ENCODE measurements around the gene PI16. TPM values are rescaled to one million over a fixed set of nuclear protein-coding genes. Genes with fewer than 3 reads are reported as not detected.
"Not testable (repeated sequence)": the region's sequence is repeated elsewhere in the genome, so short reads cannot be mapped to it uniquely, and the experiment has no call there.

Gene PI16
- total RNA-seq, 1 experiment from 2014 or later, result 0.08 TPM

DNA sequence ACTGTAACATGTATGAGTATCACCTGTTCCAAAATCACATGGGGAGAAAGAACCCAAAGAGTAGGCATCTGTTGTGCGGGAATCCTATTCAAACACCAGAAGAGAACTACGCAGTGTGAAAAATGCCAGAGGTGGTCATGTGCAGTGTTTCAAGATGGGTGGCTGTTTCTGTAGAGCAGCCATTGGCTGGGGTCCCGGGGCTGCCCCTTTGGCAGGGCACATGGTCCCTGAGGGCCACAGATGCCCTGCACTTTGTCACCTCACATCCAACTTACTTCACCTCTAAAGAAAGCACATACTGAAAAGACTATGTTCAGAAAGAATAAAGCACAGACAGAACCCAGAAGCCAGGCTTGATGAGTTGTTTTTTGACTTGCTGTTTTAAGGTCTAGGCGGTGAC lies 19.1 kb downstream of the PI16 start:
- DNase-seq (ENCODE audit: low read depth), result no peak

DNA sequence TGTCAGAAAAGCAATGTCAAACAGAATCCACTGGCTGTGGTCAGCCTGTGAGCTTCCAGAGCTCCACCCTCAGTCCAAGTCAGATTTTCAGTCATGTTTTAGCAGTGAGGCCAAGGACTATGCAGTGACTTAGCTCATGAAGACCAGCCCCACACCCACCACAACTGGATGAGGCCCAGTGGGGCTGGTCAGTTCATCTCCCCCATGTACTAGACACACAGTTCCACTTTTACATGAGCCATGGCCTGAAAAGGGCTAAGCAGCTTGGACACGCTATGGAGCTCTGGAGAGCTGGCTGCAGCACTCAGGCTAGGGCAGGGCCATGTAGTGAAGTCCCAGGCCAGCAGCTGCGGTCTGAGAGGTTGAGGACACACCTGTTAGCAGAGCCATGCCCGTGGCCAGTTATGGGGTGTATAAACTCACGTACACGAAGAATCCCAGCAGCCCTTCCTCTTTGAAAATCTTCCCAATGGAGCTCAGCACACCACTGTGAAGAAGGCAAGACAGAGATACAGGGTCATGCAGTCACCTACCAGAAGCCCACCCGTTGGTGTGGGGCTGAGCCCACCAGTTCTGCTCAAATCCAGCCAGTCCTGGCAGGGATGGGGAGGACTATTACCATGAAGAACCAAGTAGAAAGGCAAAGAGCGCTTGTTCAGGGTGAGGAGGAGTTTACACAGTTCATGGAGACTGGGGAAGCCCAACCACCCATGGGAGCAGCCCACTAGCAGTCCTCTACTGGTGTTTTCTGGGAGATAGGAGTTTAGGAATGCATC lies 20.9 kb downstream of the PI16 start:
- DNase-seq (ENCODE audit: low read depth), result no peak

DNA sequence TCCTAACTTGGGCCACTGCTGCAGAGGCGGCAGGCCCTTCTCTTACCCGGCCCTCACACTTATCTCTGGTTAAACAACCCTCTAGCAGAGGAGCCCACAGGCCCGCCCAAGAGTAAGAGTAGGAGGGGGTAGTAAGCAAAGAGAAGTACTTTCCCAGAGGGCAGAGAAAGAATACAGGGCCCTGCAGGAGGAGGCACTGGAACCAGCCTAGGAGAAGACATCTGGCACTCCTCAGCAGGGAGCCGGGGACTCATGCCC lies 21.4 kb downstream of the PI16 start:
- DNase-seq (ENCODE audit: low read depth), result no peak

DNA sequence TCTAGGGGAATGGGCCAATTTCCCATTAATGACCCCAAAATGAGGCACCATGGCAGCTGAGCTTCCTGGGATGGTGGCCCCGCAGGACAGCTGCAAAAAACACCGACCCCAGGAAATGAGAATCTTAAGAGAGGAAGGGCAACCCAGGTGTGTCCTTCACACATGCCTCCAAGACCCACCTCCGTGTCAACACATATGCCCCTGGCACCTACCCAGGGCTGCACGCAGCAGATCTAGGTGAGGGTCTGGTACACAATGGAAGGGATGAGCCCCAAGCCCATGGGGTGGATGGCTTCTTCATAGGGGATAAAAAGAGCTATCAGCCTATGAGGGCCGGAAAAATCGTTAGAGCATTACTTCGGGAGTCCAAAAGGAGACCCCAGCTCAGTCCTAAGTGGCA lies 22.0 kb downstream of the PI16 start:
- DNase-seq (ENCODE audit: low read depth), result no peak

DNA sequence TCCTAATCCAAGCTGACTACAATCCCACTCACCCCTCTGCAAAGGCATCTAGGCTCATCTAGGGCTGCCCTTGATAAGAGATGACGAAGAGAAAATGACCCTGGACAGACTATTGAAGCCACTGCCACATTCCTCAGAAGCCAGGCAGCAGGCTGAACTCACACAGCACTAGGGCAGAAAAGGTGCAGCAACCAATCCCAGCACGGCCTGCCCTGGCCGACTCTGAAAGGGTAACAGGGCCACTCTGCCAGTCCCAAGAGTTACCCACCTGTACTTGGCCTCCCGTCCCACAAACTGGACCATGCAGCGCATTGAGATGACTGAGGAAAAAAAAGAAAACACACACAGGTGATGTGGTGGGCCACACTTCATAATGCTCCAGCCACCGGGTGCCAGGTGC lies 22.4 kb downstream of the PI16 start:
- no peak for DNase-seq (ENCODE audit: low read depth)

DNA sequence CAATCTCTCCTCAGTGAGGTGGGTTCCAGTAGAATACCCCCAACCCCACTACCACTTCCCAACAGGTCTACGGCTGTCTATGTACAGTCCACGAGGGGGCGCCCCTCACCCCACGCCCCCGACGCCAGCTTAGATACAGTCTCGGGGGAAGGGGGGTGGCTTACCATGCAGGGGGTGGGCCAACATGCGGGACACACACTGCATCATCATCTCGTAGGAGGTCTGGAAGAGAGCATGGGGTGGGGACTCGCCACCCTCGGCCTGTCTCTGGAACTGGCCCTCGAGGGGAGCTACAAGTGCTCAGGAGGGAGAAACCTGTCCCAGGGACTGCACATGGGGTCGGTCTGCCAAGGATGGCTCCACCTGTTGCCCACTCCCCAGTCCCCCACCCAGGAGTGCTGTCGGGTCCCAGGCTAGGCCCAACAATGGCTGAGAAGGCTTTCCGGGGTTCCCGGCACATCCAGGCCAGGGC lies 23.0 kb downstream of the PI16 start:
- no peak for DNase-seq (ENCODE audit: low read depth)

DNA sequence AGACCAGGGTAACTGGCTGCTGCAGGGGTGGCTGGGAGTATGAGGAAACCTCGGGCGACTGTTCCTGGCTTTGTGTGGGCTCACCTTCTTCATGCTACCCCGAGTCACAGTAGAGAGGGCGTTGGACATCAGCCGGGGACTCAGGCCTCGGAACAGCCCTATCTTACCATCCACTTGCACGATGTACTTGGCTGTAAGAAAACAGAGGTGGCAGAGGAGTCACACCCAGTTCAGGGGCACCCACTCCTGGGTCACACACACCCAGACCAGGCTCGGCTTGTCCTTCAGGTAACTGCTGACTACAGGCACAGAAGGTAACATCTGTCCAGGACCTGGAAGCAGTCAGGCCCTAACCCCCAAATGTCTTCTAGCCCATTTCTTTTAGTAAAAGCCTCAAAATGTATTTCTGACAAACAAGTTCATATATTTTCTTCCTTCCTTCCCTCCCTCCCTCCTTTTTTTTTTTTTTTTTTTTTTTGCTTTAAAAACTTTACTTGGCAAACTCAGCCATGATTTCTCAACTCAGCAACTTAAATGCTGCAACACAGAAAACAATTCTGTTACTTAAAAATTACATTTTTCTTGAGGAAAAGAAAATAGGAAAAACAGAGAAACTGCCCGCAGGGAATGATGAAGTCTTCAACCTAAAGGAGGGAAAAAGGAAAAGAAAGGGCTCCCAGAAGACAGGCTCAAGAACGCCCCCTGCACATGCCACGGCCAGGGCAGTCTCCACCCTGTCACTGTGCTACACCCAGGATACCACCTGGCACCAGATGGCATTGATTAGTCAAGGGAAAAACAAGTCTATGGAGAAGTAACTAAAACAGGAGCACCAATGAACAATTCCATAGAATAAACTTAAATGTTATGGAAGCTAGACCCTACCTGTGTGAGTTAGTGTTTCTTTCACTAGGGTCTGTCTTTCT lies 24.1 kb downstream of the PI16 start:
- DNase-seq (ENCODE audit: low read depth), result no peak

DNA sequence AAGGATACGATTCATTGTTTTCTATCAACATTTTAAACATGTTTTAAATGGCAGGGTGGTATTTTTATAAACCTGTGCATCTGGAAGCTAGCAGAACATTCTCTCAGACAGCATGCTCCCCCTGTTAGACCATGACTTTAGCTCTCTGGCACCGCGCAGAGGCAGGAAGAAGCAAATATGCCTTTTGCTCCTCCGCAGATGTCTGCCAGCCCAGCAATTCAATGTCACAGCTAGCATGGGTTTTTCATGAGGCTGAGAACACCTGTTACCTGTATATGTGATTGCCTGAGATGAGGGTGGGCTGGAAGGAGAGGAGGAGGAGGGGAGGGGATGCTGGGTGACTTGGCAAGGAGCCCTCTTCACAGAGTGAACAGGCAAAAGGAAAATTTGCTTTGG lies 24.8 kb downstream of the PI16 start:
- DNase-seq (ENCODE audit: low read depth), result no peak

DNA sequence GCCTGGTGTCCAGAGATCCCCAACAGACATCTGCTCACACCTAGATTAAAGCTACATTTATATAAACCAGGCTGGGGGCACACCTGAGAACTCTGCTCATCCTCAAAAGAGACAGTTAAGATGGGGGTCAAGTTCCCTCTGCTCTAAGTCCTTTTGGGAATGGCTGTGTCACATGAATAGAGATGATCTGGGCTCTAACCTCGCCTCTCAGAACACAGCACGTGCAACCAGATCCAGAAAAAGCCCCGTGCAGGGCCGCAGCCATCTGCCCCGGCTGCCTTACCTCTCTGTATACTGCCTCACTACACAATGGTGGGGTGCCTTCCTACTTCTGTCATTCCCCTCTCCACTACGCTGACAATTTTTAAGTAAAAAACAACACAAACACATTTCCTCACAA lies 25.6 kb downstream of the PI16 start:
- no peak for DNase-seq (ENCODE audit: low read depth)

DNA sequence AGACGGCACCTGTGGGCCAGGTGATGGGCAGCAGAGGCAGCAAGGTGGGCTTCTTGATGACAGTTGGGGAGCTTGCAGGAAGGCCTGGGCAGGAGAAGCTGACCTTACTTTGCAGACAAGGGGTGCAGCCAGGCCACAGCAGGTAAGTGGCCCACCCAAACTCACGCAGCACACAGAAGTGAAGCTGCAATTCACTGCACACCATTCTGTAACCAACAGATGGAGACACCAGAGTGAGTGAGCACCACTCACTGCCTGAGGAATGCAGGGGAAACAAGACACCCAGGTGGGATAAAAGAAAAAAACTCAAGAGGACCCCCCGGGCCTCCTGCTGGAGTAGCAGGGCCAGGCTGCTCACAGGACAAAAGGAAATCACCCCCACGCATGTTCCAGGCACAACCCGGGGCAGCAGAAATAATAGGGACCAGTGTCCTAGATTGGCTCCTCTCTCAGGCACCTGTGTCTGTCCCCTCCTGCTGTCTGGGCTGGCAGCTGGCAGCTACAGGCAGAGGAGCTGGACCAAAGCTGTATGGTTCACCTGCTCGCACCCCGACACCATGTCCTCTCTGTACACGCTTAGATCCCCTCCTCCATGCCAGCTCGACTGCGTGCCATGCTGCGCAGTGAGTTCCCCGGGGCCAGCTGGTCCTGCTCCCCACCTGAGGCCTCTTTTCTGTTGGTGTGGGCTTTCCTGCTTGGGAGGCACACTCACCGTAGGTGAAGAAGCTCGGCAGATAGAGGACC lies 26.5 kb downstream of the PI16 start:
- DNase-seq (ENCODE audit: low read depth), result no peak

DNA sequence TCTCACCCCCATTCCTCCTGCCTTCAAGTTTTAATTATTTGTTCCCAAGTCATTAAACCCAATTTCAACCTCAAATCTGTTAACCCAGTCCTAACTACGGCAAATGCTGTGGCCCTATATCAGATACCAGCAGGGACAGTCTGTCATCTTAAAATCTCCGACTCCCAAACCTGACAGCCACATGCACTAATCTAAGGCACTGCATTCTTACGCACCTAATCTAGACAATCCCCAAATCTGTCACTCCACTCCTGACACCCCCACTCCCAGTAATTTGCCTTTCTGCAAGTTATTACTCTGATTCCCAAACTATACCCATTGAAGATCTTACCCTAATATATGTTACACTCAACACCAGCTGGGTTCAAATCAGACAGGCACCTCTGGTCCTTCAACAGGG lies 29.0 kb downstream of the PI16 start:
- no peak for DNase-seq (ENCODE audit: low read depth)

DNA sequence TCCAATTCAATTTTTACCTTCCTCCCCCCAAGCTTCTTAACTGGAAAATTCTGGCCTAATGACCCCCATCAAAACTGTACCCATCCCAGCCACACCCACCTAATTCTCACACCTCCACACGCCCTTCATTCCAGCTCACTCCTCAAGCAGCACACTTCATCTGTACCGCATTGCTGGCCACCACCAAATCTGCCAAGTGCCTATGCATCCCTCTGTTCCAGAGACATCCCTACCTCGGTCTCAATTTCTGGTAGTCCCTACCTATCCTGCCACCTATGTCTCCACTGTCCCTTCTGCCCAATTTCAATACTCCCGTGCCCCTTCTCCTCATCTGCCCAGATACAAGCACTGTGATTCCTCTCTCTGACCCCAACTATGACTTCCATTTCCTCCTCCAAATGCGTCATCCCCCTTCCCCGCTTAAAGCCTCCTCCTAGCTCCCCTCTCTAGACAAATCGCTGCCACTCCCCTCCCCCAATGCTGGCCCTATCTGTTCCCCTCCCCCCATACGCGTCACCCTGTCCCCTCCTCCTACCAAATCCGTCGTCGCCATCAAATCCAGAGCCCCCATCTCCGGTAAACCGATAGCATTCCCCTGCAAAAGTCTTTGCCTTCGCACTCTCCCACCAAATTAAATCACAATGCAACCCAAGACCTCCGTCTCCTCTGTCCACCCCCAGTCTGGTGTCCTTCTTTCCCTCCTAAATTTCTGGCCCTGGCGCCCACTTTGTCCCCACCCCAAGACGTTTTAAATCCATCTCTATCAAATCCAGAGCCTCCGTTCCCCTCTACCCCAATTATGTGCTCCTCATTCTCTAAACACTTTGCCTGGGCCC lies 30.3 kb downstream of the PI16 start:
- DNase-seq (ENCODE audit: low read depth), result peak; percentile 76

DNA sequence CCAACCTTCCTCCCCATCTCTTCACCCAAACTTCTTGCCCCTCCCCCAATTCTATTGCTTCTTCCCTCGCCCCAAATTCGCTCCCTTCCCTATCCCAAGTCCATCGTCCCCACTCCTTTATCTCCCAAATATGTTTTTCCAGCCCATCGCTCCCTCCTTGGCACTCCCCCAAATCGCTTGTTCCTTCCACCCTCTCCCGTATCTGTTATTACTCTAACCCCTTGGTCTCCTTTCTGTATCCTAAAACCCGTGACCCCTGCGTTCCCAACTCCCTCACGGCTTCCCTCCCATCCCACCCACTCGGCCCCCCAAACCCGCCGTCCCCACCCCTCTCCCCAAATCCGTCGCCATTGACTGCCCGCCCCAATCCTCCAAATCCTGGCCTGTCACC lies 30.9 kb downstream of the PI16 start:
- DNase-seq (ENCODE audit: low read depth), result no peak

DNA sequence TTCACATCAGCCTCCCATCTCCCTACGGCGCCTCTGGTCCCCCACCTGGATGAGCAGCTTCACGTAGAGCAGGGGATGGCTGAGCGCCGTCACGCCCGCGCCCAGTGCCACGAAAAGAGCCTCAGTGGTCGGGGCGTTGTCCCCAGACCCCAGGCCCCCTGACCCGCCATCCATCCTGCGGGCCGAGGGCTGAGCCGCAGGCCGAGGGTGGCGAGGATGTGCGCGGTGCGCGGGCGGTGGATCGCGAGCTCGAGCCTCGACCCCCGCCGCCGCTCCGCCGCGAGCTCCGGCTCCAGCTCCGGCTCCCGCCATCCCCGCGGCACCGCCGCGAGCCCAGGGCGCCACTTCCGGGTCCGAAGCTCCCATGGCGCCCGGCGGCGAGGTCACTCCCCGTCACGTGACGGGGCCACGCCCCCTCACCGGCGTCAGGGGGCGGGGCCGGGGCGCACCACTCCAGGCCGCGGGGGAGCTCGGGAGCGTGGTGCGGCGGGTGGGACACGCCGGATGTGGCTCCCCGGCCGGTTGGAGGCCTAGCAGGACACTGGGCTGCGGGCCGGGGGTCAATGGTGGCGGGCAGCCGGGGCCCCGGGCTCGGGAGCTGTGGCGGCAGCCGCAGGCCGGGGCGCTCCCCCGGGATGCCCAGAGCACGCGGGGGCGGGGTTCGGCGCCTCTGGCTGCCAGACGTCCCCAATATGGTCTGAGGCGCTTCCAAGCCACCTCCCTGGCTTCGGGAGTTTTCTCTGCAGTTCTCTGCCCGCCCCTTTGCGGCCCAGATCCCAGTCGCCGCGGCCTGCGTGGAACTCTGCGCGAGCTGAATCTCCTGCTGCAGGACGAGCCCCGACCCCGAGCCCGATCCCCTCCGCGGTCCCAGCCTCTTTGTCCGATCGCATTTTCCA lies 31.5 kb downstream of the PI16 start, which contains the start of gene MTCH1:
Gene MTCH1, minus strand, starts transcription at position 389 of the 896 bp plus-strand sequence. Its CDS starts 23 bp downstream, at position 366.
- DNase-seq (ENCODE audit: low read depth), result peak; percentile 78

DNA sequence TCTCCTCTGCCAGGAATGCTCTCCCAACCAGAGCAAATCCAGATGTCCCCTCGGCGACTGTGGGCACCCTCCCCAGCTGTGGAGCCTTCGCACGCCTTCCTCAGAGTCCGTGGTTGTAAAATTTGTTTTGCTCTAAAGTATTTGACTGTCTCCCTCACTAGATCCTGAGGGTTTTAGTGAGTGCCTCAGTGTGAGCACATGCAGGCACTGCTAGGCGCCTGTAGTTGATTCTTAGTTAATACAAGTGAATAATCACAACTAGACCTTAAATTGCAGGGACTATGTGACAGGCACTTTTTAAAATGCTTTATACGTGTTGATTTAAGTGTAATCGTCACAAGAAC lies 32.1 kb downstream of the PI16 start:
- no peak for DNase-seq (ENCODE audit: low read depth)

DNA sequence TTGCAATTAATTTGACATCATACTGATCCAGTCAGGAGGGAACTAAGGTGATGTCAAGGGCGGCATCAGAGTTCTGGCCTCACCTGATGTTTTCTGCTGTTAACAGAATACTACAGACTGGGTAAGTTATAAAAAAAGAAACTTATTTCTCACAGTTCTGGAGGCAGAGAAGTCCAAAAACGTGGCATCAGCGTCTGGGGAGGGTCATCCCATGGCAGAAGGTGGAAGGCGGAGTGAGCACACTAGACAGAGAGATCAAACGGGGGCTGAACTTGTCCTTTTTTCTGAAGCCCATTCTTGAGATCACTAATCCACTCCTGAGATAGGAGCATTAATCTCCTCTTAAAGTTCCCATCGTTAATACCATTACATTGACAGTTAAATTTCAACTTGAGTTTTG lies 34.7 kb downstream of the PI16 start:
- no peak for DNase-seq (ENCODE audit: low read depth)

DNA sequence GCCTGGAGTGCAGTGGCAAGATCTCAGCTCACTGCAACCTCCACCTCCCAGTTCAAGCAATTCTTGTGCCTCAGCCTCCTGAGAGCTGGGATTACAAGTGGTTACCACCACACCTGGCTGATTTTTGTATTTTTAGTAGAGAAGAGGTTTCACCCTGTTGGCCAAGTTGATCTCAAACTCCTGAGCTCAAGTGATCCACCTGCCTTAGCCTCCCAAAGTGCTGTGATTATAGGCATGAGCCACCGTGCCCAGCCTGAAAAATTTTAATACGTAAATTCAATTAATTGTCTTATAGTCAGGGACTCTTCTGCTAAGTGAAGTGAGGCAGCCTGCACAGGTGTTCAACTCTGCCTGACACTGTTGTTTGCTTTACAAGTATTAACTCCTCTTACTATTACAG lies 35.9 kb downstream of the PI16 start:
- DNase-seq (ENCODE audit: low read depth), result not testable (repeated sequence)

DNA sequence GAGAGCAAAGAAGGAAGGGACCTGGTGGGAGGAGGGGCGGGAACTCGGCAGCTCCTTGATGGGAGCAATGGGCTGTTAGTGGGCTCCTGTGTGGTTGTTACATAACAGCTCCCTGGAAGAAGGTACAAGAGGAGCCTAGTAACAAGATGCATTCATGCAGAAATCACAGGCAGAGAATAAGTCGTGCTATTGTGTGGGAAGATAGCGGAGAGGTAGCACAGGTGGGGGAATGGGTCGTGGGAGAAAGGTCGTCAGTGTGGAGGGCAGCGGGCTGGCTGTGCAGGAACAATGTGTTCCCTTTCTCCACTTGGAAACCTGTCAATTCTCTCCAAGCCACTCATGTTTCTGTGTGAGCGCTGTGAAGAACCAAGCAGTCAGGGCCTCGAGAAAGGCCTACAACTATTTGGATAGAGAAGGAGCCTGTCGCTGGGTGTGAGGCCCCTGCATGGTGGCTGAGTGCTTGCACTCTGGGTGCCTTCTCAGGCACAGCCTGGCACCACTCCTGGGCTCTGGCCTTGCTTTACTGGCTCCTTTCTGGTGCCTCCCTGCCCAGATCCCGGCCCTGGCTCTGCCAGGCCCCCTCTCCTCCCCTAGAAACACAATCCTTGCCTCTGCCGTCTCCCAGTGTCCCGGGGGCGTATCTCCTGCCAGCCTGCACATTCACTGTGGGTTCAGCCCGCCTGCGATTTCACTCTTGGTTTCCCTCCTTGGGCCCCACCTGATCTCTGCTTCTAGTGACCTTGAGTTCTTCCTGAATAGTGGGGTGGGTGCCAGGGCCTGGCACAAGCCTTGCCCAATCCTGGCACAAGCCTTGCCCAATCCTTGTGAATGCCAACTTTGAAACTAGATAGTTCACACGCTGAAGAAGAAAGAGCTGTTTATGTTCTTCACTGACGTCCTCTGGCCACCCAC lies 43.5 kb downstream of the PI16 start:
- DNase-seq (ENCODE audit: low read depth), result no peak

DNA sequence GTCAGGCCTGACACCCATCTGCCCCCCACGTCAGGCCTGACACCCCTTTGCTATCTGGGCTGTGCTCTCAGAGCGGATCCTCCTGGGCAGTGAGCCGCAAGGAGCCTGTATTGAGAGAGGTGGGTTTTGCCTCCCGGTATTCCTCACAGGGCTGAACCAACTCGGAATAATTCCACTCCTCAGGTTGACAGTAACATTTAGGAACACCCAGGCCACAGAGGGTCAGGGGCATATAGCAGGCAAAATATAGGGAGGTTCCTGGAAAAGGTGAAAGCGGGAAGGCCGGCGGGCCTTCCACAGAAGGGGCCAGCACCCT lies 44.1 kb downstream of the PI16 start:
- no peak for DNase-seq (ENCODE audit: low read depth)
